Fibroblast of lung (primary cell): ENCODE data around the gene DLGAP1.

Experiments
- EZH2 ChIP-seq: IDR thresholded peaks from 2 replicates; pipeline ENCODE4 v1.5.1; 2012; ENCODE audit warnings: low read length, control low read depth, mild to moderate bottlenecking; ENCODE audit errors: missing control alignments
- TF ChIP-seq, protein P1 (sequence below), 2 donors: IDR thresholded peaks in 1 of 2; conservative IDR thresholded peaks in 1 of 2; 1 replicate in 1 of 2; 2 replicates in 1 of 2; pipeline ENCODE4 v1.5.1; 2011 to 2012; ENCODE audit warnings: low read length in 2 of 2, control low read depth in 1 of 2, inconsistent platforms in 1 of 2, low read depth in 1 of 2, mild to moderate bottlenecking in 1 of 2

DNA sequence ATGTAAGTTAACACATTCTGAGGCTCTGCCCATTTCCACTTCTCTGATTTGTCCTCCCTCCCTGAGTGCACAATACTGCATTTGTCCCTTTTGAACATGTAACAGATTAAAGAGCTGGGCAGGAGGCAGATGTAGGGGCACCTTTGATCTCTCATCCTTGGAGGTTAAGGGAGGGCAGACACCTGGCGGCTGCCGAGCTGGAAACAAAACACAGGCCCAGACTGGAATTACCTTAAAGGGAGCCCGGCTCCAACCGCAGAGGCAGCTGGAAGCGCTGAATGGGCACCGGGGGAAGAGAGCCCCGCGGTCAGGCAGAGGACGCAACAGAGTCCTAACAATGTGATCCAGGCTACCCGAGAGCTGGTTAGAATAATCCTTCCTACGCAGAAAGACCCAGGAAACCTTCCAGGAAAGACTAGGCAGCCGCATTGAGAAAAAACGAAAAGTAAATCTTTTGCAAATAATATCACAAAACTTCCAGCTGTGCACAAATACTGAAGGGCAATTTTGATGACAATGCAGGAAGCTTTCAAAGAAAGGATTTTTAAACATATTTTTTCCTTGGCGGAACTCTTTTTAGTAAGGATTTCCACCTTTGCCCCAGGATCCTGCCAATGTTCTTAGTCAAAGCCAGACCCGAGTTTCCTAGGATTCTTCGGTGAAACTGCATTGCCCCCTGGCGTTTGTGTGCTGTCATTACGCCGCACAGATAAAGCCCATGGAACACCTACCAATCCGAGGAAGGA is 789.2 kb downstream of the DLGAP1 start:
- no peak for TF ChIP-seq EZH2
- TF ChIP-seq, protein P1, sequence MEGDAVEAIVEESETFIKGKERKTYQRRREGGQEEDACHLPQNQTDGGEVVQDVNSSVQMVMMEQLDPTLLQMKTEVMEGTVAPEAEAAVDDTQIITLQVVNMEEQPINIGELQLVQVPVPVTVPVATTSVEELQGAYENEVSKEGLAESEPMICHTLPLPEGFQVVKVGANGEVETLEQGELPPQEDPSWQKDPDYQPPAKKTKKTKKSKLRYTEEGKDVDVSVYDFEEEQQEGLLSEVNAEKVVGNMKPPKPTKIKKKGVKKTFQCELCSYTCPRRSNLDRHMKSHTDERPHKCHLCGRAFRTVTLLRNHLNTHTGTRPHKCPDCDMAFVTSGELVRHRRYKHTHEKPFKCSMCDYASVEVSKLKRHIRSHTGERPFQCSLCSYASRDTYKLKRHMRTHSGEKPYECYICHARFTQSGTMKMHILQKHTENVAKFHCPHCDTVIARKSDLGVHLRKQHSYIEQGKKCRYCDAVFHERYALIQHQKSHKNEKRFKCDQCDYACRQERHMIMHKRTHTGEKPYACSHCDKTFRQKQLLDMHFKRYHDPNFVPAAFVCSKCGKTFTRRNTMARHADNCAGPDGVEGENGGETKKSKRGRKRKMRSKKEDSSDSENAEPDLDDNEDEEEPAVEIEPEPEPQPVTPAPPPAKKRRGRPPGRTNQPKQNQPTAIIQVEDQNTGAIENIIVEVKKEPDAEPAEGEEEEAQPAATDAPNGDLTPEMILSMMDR (conservative IDR thresholded peaks at IDR 0.05 in 1 of 2, IDR thresholded peaks at IDR 0.05 in 1 of 2; ENCODE audit: low read depth in 1 of 2, low read length in 2 of 2): peak; percentile 90 to 95
